ENCODE data around the gene DAB1.

The DAB1 gene

DNA sequence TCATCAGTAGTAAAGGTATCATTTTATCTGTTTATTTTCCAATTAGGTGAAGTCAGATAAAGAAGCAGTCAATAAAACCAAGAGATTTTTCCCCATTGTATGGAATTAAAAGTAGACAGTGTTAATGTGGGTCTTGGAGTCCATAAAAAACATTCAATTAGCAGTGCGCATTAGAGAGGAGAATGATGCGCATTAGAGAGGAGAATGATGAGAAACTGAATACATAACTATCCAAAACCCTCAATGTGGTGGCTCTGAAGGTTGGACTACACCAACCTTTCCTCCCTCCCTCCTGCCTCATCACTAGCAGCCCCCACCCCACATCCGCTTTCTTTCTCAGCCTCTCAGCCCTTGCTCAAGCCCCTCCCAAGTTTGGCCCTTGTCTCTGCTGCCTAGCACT lies 99.5 kb downstream of the DAB1 start:
- TF ChIP-seq, protein P1, sequence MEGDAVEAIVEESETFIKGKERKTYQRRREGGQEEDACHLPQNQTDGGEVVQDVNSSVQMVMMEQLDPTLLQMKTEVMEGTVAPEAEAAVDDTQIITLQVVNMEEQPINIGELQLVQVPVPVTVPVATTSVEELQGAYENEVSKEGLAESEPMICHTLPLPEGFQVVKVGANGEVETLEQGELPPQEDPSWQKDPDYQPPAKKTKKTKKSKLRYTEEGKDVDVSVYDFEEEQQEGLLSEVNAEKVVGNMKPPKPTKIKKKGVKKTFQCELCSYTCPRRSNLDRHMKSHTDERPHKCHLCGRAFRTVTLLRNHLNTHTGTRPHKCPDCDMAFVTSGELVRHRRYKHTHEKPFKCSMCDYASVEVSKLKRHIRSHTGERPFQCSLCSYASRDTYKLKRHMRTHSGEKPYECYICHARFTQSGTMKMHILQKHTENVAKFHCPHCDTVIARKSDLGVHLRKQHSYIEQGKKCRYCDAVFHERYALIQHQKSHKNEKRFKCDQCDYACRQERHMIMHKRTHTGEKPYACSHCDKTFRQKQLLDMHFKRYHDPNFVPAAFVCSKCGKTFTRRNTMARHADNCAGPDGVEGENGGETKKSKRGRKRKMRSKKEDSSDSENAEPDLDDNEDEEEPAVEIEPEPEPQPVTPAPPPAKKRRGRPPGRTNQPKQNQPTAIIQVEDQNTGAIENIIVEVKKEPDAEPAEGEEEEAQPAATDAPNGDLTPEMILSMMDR (conservative IDR thresholded peaks at IDR 0.05; ENCODE audit: low read depth), result no peak
- POLR2A ChIA-PET (ENCODE audit: low non-redundant PET), result no interaction called here
- CTCF ChIA-PET, result interaction anchor here (1.1 kb wide), 1 partner anchor 22 kb away, joined by 3 read pairs; no protein-coding TSS in a partner anchor
- no peak for DNase-seq (ENCODE audit: low spot score)
- H3K27ac ChIP-seq, result no peak overlapping the region

DNA sequence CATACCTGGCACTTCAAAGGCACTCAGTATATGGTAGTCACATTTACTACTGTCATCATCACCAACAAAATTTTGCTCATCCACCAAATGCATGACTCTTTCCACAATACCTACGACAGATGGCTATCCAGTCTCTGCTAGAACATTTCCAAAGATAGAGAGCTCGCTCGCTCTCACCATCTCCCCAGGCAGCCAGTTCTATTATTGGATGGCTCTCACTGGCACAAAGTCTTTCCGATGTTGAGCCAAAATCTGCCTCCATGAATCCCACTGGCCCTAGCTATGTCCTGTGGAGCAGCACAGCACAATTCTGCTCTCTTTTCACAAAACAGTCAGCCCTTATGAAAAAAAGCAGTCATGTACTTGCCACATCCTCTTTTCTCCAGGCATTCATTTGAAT lies 102.1 kb downstream of the DAB1 start:
- ChIA-PET CTCF (no interaction called here), POLR2A (ENCODE audit: low non-redundant PET) (no interaction called here)
- TF ChIP-seq, protein P1 (conservative IDR thresholded peaks at IDR 0.05; ENCODE audit: low read depth), result no peak
- DNase-seq (ENCODE audit: low spot score), result no peak
- H3K27ac ChIP-seq, result no peak overlapping the region

DNA sequence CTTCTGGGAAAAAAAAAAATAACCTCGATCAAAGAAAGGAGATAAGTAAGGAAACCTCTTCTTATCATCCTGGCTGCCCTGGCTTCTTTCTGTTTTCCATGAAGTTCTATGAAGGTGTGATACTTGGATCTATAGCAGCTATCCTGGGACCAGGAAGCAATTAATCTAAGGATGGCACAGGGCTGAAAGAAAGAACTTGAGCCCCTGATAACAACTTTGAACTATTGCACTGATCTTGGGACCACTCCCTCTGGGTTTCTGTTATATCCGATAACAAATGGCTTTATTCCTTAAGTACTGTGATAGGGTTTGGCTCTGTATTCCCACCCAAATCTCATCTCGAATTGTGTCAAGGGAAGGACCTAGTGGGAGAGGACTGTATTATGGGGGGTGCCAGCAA lies 104.1 kb downstream of the DAB1 start:
- TF ChIP-seq, protein P1 (conservative IDR thresholded peaks at IDR 0.05; ENCODE audit: low read depth), result no peak
- no peak for DNase-seq (ENCODE audit: low spot score)
- H3K27ac ChIP-seq, result no peak overlapping the region
- POLR2A ChIA-PET (ENCODE audit: low non-redundant PET), result no interaction called here
- CTCF ChIA-PET, result no interaction called here

DNA sequence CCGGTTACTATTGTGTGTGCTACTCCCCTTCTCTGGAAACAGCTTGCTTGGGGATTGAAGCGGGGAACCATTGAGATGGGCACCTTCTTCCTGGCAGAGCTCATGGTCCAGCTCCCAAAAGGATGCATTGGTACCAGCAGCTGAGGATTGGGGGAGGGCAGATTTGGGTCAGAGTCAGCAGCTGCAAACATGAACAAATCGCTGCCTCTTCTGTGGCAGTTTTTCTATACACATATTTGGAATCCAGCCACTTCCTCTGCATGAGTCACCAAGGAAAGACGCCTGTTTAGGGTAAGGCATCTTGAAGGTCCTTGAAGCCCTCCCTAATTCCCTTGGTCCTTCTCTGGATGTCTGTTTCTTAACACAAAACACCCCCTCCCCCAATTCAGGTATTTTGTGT lies 104.7 kb downstream of the DAB1 start:
- H3K27ac ChIP-seq, result no peak overlapping the region
- POLR2A ChIA-PET (ENCODE audit: low non-redundant PET), result no interaction called here
- CTCF ChIA-PET, result no interaction called here
- peak; percentile 8 for DNase-seq (ENCODE audit: low spot score)
- TF ChIP-seq, protein P1 (conservative IDR thresholded peaks at IDR 0.05; ENCODE audit: low read depth), result no peak

DNA sequence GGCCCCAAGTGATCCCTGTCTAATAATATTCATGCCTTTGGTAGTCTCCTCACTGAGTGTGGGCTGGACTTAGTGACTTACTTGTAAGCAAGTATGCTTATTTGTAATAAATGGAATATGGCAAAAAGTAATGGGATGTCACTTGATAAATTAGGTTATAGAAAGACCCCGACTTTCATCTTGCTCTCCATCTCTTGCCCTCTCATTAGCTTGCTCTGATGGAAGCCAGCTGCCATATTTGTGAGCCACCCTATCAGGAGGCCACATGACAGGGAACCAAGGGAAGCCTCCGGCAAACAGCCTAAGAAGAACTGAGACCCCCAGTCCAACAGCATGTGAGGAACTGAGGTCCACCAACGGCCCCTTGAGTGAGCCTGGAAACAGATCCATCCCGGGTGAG lies 107.0 kb downstream of the DAB1 start:
- TF ChIP-seq, protein P1 (conservative IDR thresholded peaks at IDR 0.05; ENCODE audit: low read depth), result no peak
- ChIA-PET CTCF (no interaction called here), POLR2A (ENCODE audit: low non-redundant PET) (no interaction called here)
- H3K27ac ChIP-seq, result no peak overlapping the region
- no peak for DNase-seq (ENCODE audit: low spot score)

DNA sequence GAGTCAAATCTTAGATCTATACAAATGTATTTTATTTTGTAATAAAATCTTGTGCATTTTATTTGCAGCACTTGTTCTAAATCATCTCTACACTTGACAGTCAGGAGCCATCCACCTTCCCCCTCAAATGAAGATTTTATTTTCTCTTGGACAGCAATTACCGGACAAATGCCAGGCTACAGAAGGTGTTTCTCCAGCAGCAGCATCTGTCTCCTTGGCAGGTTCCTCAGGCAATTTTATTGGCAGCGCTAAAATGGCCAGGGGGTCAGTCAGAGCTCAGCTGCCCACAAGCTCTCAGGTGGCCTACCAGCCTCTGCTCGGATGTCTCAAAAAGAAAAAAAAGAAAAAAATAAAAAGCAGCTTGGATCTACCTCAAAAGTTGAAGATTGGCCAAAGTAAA lies 107.6 kb downstream of the DAB1 start:
- ChIA-PET CTCF (no interaction called here), POLR2A (ENCODE audit: low non-redundant PET) (no interaction called here)
- no peak overlapping the region for H3K27ac ChIP-seq
- no peak for DNase-seq (ENCODE audit: low spot score)
- TF ChIP-seq, protein P1 (conservative IDR thresholded peaks at IDR 0.05; ENCODE audit: low read depth), result no peak

DNA sequence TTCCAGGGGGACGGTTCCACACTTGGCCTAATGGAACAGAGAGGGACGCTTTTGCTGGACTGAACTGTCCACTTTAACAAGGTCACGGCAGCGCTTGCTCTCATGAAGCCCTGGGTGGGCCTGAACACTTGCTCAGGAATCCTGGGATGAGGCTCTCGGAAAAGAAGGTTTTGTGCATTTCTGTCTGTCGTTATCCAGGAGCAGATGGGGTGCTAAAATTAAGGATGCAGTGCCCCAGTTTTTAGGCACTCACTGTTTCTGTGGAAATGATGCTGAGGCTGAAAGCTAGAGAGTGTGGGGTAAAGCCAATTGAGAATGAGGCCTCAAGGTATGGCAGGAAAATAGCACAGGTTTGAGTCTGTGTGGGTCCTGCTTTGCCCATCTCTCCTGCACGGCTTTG lies 111.0 kb downstream of the DAB1 start:
- POLR2A ChIA-PET (ENCODE audit: low non-redundant PET), result no interaction called here
- no peak for DNase-seq (ENCODE audit: low spot score)
- TF ChIP-seq, protein P1 (conservative IDR thresholded peaks at IDR 0.05; ENCODE audit: low read depth), result no peak
- no peak overlapping the region for H3K27ac ChIP-seq
- CTCF ChIA-PET, result no interaction called here
